Keratinocyte (primary cell): ENCODE data around the gene DSCAM.

Experiments
- EZH2 ChIP-seq: IDR thresholded peaks from one replicate; pipeline ENCODE4 v1.6.1; 2012; ENCODE audit warnings: inconsistent platforms, mild to moderate bottlenecking, low read length, moderate library complexity
- TF ChIP-seq, protein P1 (sequence below), 3 experiments: IDR thresholded peaks in 1 of 3; conservative IDR thresholded peaks in 1 of 3; optimal IDR thresholded peaks in 1 of 3; 2 replicates in 2 of 3; 3 replicates in 1 of 3; pipeline versions ENCODE3 to v1.5.1; 2011; ENCODE audit warnings: low read length in 3 of 3, mild to moderate bottlenecking in 3 of 3, moderate library complexity in 2 of 3, control low read depth in 1 of 3, inconsistent platforms in 1 of 3; ENCODE audit not compliant: insufficient read depth in 2 of 3; ENCODE audit errors: extremely low read depth in 1 of 3

DNA sequence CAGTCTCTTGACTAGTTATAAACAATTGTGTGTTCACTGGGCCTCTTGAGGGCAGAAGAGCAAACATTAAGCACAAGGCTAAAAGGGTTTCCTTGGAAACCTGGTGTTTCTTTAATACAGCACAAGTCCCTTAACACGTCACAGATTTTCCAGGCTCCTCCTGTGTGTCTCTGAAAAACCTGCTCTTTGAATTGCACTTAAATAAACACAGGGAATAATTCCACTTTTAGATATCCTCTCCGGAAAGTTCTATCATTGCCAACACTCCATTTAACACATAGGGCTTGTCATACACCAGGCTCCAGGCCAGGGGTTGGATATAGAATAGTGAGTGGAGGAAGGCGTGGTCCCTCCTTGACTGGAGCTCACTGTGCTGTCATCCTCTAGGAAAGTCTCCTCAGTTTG lies 442.6 kb downstream of the DSCAM start:
- TF ChIP-seq, protein P1, sequence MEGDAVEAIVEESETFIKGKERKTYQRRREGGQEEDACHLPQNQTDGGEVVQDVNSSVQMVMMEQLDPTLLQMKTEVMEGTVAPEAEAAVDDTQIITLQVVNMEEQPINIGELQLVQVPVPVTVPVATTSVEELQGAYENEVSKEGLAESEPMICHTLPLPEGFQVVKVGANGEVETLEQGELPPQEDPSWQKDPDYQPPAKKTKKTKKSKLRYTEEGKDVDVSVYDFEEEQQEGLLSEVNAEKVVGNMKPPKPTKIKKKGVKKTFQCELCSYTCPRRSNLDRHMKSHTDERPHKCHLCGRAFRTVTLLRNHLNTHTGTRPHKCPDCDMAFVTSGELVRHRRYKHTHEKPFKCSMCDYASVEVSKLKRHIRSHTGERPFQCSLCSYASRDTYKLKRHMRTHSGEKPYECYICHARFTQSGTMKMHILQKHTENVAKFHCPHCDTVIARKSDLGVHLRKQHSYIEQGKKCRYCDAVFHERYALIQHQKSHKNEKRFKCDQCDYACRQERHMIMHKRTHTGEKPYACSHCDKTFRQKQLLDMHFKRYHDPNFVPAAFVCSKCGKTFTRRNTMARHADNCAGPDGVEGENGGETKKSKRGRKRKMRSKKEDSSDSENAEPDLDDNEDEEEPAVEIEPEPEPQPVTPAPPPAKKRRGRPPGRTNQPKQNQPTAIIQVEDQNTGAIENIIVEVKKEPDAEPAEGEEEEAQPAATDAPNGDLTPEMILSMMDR (optimal IDR thresholded peaks at IDR 0.05 in 1 of 3, IDR thresholded peaks at IDR 0.05 in 1 of 3, conservative IDR thresholded peaks at IDR 0.05 in 1 of 3; ENCODE audit: extremely low read depth in 1 of 3, insufficient read depth in 2 of 3, low read length in 3 of 3), result no peak
- TF ChIP-seq EZH2, result no peak
